GDM1 (cell line): Measurements from ENCODE around the gene EPC2.
"Not testable (repeated sequence)": the region's sequence is repeated elsewhere in the genome, so short reads cannot be mapped to it uniquely, and the experiment has no call there.

Experiments used
- DNase-seq: peaks from one replicate; lab custom pipeline; 2025; lab: John Stamatoyannopoulos, UW

EPC2 gene

GRCh38 chr2:148674063-148675020 lies 29.8 kb downstream of the EPC2 start:
- no peak for DNase-seq

GRCh38 chr2:148675708-148676107 lies 31.2 kb downstream of the EPC2 start:
- DNase-seq = no peak

DNA sequence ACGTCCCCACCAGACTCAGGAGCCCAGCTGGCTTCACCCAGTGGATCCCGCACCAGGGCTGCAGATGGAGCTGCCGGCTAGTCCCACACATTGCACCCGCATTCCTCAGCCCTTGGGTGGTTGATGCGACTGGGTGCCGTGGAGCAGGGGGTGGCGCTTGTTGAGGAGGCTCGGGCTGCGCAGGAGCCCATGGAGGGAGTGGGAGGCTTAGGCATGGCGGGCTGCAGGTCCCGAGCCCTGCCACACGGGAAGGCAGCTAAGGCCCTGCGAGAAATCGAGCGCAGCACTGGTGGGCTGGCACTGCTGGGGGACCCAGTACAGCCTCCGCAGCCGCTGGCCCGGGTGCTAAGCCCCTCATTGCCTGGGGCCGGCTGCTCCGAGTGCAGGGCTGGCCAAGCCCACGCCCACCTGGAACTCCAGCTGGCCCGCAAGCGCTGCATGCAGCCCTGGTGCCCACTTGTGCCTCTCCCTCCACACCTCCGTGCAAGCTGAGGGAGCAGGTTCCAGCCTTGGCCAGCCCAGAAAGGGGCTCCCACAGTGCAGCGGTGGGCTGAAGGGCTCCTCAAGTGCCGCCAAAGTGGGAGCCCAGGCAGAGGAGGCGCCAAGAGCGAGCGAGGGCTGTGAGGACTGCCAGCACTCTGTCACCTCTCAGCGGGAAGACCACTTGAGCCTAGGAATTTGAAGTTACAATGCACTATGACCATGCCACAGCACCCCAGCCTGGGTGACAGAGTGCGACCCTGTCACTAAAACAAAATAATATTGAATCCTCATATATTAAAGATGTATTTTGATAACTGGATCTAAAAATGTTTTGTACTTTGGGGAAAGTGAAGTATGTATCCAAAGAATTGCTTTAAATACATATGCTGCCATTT lies 34.0 kb downstream of the EPC2 start:
- DNase-seq = not testable (repeated sequence)

DNA sequence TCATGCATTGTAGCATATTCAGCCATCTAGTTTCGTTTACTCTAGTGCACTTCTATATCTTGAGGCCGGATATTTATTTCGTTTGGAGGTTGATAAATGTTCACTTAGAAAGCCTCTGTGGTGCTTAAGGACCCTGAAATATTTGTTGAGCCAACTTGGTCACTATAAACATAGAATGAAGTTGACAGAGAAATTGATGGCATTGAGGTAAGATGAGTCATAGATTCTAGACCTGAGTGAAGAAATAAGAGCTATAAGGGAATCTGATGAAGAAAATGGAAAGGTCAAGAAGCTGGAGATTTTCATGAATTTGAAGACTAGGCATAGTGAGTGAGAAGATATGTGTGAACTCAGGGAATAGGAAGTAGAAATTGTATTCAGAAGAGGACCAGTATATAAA lies 35.9 kb downstream of the EPC2 start:
- no peak for DNase-seq

- DNase-seq = no peak
These were observed 36.9 kb downstream of the EPC2 start for GRCh38 chr2:148681443-148681842.

GRCh38 chr2:148681862-148682261 lies 37.3 kb downstream of the EPC2 start:
- DNase-seq = not testable (repeated sequence)

DNA sequence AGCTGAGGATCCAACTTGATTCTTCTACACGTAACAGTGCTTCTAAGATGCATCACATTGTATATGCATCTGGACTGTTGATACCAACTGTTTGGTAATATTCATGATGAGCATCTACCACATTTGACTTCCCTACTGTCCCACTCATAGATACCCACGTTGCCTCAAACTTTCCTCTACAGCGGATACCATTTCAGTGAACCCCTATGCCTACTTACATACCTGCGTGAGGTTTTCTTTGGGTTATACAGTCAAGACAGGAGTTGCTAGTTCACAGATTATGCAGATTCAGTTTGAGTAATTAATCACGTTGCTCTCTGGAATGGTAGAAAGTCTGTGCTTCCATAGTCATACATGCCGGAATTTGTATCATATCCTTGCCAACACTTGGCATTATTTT lies 40.0 kb downstream of the EPC2 start:
- DNase-seq = no peak

DNA sequence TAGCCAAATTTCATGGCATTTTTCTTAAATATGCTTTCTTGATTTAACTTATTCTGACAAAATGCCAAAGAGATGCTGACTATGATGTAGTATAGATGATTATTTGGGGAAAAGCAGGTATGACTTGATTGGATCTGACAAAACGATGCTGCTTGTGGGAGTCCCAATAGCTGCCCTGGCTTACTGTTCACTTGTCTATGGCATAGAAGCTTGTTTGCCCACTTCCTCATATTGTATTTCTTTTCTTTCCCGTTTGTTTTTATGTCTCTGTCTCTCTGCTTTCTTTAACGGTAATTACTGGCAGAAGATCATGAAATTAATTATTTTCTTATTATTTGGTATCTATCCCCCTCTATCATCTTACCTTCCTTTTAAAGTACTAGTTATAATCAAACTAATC lies 43.0 kb downstream of the EPC2 start:
- DNase-seq = no peak

DNA sequence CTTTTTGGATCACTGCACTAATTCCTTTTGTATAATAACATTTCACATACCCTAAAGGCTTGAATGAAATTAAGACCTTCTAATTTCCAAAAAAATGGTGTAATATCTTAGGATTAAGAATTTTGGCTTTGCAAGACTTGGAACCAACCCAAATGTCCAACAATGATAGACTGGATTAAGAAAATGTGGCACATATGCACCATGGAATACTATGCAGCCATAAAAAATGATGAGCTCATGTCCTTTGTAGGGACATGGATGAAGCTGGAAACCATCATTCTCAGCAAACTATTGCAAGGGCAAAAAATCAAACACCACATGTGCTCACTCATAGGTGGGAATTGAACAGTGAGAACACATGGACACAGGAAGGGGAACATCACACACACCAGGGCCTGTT lies 43.5 kb downstream of the EPC2 start:
- not testable (repeated sequence) for DNase-seq

GRCh38 chr2:148696985-148697384 lies 52.4 kb downstream of the EPC2 start:
- DNase-seq = no peak

DNA sequence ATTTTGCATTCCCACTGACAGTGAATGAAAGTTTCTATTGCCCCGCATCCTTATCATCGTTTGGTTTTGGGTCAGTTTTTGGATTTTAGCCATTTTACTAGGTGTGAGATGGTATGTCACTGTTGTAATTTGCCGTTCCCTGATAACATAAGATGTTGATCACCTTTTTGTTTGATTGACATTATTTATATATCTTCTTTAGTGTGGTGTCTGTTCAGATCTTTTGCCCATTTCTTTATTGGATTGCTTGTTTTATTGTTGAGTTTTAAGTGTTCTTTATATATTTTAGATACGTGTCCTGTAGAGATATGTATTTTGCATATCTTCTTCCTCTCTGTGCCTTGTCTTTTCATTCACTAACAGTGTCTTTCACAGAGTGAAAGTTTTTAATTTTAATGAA lies 55.3 kb downstream of the EPC2 start:
- DNase-seq = no peak

DNA sequence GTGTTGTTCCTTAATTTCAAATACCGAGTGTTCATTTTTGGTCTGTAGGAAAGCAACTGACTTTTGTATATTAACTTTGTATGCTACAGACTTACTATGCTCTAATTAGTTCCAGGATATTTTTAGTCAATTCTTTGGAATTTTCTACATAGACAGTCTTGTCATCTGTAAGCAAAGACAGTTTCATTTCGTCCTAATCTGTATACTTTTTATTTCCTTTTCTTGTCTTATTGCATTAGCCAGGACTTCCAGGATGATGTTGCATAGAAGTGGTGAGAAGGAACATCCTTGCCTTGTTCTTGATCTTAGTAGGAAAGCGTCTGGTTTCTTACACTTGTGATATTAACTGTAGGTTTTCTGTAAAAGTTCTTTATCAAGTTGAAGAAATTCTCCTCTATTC lies 56.5 kb downstream of the EPC2 start:
- DNase-seq = no peak

GRCh38 chr2:148701877-148702276 lies 57.3 kb downstream of the EPC2 start:
- no peak for DNase-seq

- DNase-seq = no peak
These were observed 57.9 kb downstream of the EPC2 start for GRCh38 chr2:148702475-148702874.

DNA sequence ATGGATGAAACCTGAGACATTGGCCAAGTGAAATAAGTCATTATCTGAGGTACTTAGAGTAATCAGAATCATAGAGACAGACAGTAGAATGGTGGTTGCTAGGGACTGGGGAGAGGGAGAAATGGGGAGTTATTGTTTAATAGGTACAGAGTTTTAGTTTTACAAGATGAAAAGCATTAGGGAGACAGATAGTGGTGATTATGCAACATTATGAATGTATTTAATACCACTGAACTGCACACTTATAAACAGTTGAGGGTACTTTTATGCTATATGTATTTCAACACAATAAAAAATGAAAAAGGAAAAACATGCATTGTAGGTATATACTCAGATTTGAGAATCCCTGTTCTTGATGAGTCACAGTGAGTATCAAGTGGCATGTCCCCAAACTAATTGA lies 59.7 kb downstream of the EPC2 start:
- no peak for DNase-seq

GRCh38 chr2:148716378-148716920 lies 71.9 kb downstream of the EPC2 start:
- no peak for DNase-seq

GRCh38 chr2:148718039-148718438 lies 73.5 kb downstream of the EPC2 start:
- DNase-seq = no peak

GRCh38 chr2:148719195-148719749 lies 74.7 kb downstream of the EPC2 start:
- DNase-seq = no peak

GRCh38 chr2:148719941-148720436 lies 75.4 kb downstream of the EPC2 start:
- DNase-seq = no peak

DNA sequence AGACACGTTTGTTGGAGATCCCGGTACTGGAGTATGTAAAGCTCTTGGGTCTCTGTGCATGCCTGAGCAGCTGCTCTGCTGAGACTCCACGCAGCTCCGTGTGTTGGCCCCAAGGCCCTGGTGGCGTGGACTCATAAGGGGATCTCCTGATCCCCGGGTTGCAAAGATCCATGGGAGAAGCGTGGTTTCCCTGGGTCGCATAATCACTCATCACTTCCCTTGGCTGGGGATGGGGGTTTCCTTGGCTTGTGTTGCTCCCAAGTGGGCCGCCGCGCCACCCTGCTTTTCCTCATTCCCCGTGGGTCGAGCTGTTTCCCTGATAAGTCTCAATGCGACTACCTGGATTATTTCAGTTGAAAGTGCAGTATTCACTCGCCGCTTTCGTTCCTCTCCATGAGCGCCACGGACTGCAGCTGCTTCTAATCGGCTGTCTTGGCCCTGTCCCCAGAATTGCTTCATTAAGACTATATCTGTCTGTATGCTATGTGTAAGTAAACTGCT lies 76.0 kb downstream of the EPC2 start:
- no peak for DNase-seq

GRCh38 chr2:148721520-148721931 lies 77.0 kb downstream of the EPC2 start:
- no peak for DNase-seq
